Ascending aorta (tissue), 2 donors: ENCODE data around the gene ATRNL1. TPM values are rescaled to one million over a fixed set of nuclear protein-coding genes. Genes with fewer than 3 reads are reported as not detected.

Experiments
- DNase-seq, 2 donors: peaks; one replicate each; pipeline ENCODE4 v3.0.0-alpha.2; 2019; ENCODE audit warnings: low spot score in 2 of 2
- H3K27ac ChIP-seq, 2 donors: fragments of 200-600 bp; sonication (generic); one replicate each; pipeline ENCODE4 v1.5.1; 2016 to 2017; ENCODE audit warnings: mild to moderate bottlenecking in 1 of 2
- H3K27me3 ChIP-seq: fragments of 200-600 bp; sonication (generic); one replicate; pipeline ENCODE4 v1.5.1; 2017
- H3K36me3 ChIP-seq, 2 donors: fragments of 200-600 bp; sonication (generic); one replicate each; pipeline ENCODE4 v1.5.1; 2016
- H3K4me1 ChIP-seq, 2 donors: fragments of 200-600 bp; sonication (generic); one replicate each; pipeline ENCODE4 v1.5.1; 2016 to 2017; ENCODE audit warnings: mild to moderate bottlenecking in 1 of 2
- H3K4me3 ChIP-seq, 2 donors: fragments of 200-600 bp; sonication (generic); one replicate each; pipeline ENCODE4 v1.5.1; 2016 to 2017; ENCODE audit warnings: mild to moderate bottlenecking in 1 of 2
- H3K9me3 ChIP-seq, 2 donors: fragments of 200-600 bp; sonication (generic); one replicate each; pipeline ENCODE4 v1.5.1; 2016
- CTCF ChIP-seq, 3 experiments: fragments of 200-600 bp in 2 of 3; fragments of 450-650 bp in 1 of 3; sonication (generic) in 2 of 3; IDR thresholded peaks; one replicate each; pipeline ENCODE4 v1.5.1; 2016 to 2019; ENCODE audit warnings: antibody characterized with exemption in 3 of 3, mild to moderate bottlenecking in 1 of 3, moderate library complexity in 1 of 3
- intact Hi-C: fragments of 100-400 bp; cut with DNase I; formaldehyde crosslinking; loops from one replicate; pipeline ENCODE4 v1.15.1; 2023
- total RNA-seq: library from RNA; depleted of rRNA; stranded (reverse); fragments of >200 nt; gene quantifications from one replicate; pipeline ENCODE4 v1.1.0, GENCODE V29; 2016

ATRNL1 gene
- total RNA-seq, 1 donor from 2014 or later, result 15.4 TPM

GRCh38 chr10:115998301-115998700, 905.1 kb downstream of the ATRNL1 start:
- intact Hi-C loops, result no loop called here

More at GRCh38 chr10:115998301-115998700, 905.1 kb downstream of the ATRNL1 start:
- DNase-seq, result no peak
- Histone ChIP-seq H3K4me3 (no peak overlapping the region), H3K9me3 (no peaks in the 10 kb centered on the region), H3K36me3 (no peaks in the 10 kb centered on the region), H3K4me1 (peaks cover 0 to 2% of the 10 kb centered on the region in 2 donors), H3K27ac (no peak overlapping the region), H3K27me3 (no peaks in the 10 kb centered on the region)
- no peak for TF ChIP-seq CTCF (IDR thresholded peaks at IDR 0.05)

Other genes with a start within 250 kb of the ATRNL1 start
- gene TRUB1, start 155.2 kb upstream of the ATRNL1 start, total RNA-seq, result 5.4 TPM